Ammon's horn (tissue), 1 donor: ENCODE data around the gene ETS1.

Source experiments
- DNase-seq: peaks from one replicate; pipeline ENCODE4 v3.0.0-alpha.2; 2016; ENCODE audit warnings: low spot score

The ETS1 gene

GRCh38 chr11:128619007-128619406 is 31.6 kb upstream of the ETS1 start:
- DNase-seq = no peak

GRCh38 chr11:128618603-128619002 is 31.2 kb upstream of the ETS1 start:
- DNase-seq = no peak

GRCh38 chr11:128616161-128616560 is 28.8 kb upstream of the ETS1 start:
- DNase-seq = no peak

DNA sequence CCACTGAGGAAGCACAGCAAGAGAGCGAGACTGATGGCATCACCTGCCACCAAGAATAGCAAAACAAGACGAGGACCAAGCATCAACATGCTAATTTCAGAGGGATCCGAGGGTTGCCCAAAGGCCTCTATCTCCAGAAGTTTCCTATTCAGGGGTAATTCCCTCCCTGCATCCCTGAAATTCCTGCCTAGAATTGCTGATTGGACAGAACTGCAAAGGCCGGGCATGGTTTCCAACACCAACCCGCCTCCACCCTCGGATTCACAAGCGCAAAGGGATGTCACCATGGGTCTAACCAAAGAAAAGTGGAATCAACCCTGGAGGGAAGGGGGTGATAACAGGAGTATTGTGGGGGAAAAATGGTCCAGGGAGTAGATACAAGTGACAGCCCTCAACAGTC is 28.3 kb upstream of the ETS1 start:
- DNase-seq = no peak

GRCh38 chr11:128615076-128615475 is 27.7 kb upstream of the ETS1 start:
- DNase-seq = no peak

- DNase-seq = no peak
These were observed 26.7 kb upstream of the ETS1 start for GRCh38 chr11:128614026-128614425.

DNA sequence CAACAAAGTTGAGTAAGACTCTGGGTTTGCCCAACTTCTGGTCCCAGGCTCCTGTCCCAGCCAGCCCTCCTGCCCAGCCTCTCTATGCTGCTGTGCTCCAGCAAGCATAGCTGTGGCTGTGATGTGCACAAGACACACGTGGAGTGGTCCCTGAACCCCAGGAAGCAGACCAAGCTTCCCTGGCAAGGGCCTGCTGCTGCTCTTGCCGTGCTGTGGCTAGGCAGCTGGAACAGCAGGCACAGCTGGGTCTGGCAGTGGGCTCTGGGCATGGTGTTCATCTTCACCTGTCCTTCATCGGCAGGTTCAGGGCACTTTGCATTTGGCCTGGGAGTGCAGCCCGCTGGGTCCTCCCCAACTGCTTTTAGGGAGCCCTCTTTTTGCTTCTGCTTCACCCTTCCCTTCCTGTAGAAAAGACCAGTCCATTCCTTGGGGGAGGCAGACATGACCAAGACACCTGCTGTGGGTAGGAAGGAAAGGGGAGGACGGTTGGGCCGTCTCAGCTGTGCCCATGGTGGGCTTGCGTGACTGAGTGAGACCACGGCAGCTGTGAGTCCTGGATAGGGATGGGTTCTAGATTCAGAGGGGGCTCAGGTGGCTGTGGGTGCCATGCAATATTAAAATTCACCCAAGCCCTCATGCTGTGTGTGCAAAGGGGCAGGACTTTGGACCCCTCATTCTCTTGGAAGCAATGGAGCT is 26.1 kb upstream of the ETS1 start:
- no peak for DNase-seq

- no peak for DNase-seq
These were observed 23.6 kb upstream of the ETS1 start for GRCh38 chr11:128610721-128611617.

DNA sequence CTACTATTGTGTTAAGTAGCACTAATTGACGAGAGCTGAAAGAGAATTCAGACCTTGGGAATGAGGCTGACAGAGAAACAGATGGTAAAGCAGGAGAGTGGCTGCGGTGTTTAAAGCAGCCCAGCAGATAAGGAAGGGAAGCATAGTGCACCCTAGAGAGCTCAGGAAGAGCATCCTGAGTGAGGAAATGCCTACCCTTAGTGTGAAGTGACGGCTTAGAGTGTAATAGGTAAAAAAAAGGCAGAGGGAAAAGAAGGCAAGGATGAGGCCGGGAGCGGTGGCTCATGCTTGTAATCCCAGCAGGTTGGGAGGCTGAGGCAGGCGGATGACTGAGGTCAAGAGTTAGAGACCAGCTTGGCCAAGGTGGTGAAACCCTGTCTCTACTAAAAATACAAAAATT is 22.4 kb upstream of the ETS1 start:
- DNase-seq = no peak

DNA sequence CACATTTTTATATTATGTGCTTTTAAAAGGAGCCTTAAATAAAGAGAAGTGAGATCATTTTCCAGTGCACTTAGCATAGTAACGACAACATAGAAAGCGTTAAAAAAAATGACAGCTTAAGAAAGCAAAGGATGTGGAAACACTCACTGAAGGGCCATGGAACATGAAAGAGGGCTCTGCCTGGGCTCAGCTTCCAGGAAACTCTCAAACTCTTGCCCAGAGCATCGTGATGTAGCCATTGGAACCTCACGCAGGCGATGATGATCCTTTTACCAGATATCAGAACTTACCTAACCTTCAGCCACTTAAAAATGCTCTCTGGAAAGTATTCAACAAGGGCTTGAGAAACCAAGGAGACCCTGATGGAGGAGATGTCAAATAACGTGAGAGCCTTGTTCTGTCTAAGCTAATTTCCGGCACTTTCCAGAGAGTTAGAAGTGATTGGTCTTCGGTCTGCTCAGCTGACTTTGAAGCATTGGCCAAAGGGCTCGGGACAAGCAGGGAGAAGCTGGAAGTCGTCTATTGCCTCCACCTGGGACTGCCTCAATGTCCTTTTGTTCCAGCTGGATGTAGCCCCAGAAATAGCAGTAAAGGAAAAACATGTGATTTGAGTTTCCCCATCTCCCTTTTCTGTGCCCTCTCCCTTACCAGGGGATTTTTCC is 21.5 kb upstream of the ETS1 start:
- DNase-seq = no peak

- no peak for DNase-seq
These were observed 20.5 kb upstream of the ETS1 start for GRCh38 chr11:128607819-128608218.

DNA sequence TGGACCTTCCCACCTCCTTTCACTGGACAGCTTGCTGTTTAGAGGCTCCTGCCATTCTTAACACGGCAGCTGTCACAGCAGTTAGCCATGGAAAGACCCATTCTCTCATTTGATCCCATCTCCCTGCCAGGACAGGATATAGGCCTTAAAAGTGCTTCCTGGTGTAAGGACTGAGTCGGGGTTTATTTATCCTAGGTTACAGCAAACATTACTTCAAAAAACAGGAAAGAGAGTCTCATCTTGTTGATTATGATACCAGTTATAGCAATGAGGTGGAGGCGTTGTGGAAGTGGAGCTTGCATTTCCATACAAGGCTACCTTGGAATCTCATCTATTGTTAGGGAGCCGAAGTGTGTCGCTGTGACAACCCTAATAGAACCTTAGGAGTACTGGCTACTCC is 17.4 kb upstream of the ETS1 start:
- DNase-seq = no peak

DNA sequence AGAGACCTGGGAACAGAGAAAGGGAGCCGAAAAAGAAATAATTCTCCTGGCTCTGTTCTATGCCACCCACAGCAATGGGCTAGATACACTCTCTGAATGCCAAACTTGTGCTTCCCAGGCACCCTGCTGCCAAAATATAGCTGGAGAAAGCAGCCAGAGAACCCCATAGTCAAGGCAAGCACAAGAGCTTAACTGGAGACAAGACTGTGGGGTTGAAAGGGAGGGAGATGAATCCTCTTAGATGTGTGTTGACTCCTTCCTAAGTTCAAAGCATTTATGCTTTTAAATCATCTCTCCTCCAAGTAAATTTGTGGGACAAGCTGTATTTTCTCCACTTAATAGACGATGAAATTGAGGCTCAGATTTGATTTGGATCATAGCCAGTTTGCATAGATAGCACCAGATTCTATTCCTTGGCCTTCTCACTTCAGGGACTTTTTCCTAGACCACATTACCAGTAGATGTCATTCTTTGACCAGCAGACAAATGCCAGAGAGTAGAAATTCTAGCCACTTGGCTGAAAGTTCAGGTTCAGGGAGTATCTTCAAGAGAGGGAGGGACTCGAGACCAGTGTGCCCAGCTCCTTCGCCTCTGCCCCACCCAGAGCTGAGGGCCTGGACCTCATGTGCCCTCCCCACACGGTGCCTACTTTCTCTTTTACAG is 16.5 kb upstream of the ETS1 start:
- no peak for DNase-seq

GRCh38 chr11:128603003-128603696 is 15.8 kb upstream of the ETS1 start:
- no peak for DNase-seq

GRCh38 chr11:128599729-128600128 is 12.4 kb upstream of the ETS1 start:
- no peak for DNase-seq

- DNase-seq = no peak
These were observed 11.3 kb upstream of the ETS1 start for GRCh38 chr11:128598506-128599150.

GRCh38 chr11:128598096-128598495 is 10.7 kb upstream of the ETS1 start:
- no peak for DNase-seq

- no peak for DNase-seq
These were observed 9.9 kb upstream of the ETS1 start for GRCh38 chr11:128597209-128597608.

DNA sequence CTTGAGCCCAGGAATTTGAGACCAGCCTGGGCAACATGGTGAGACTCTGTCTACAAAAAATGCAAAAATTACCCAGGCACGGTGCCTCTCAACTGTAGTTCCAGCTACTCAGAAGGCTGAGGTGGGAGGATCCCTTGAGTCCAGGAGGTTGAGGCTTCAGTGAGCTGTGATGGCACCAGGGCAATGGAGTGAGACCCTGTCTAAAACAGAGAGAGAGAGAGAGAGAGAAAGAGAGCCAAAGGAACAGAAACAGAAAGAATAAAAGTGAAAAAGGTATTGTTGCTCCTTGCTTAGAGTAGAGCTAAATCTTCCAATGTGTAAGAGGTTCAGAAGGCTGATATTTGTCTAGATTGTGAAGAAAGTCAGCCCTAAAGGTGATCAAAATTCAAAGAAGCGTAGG is 8.9 kb upstream of the ETS1 start:
- DNase-seq = no peak

- no peak for DNase-seq
These were observed 8.4 kb upstream of the ETS1 start for GRCh38 chr11:128595775-128596174.

DNA sequence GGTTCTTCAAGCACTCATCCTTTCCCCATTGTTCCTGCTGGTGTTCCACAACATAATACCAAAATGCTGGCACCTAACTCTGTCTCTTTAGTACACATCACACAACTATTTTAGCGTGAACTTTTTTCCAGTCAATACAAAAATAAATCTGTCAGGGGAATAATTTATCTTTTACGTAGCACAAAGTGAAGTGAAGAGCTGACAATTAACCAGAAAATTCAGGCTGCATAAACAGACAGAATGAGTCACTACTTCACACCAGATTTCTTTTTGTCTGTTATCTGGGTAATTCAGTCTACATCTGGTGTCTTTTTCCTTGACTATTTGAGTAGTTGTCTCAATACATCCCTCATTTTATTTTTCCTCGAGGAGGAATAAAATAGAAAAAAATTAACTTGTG is 7.9 kb upstream of the ETS1 start:
- no peak for DNase-seq
